GM18519 (cell line): ENCODE data around the gene EHBP1.

Experiments used
- ATAC-seq: cut with Tn5 transposase; IDR thresholded peaks from one replicate; pipeline ENCODE4 v1.9.1; 2021; ENCODE audit warnings: mild to moderate bottlenecking, moderate library complexity; ENCODE audit not compliant: unreplicated experiment, low FRiP score

The EHBP1 gene

GRCh38 chr2:62870966-62871365, 165.5 kb downstream of the EHBP1 start:
- ATAC-seq, result no peak

- no peak for ATAC-seq
Observed at GRCh38 chr2:62871506-62871905, 166.0 kb downstream of the EHBP1 start.

- no peak for ATAC-seq
Observed at GRCh38 chr2:62873603-62874002, 168.1 kb downstream of the EHBP1 start.

GRCh38 chr2:62874881-62875383, 169.4 kb downstream of the EHBP1 start:
- no peak for ATAC-seq

GRCh38 chr2:62881162-62881795, 175.8 kb downstream of the EHBP1 start:
- ATAC-seq, result no peak

GRCh38 chr2:62883629-62884028, 178.1 kb downstream of the EHBP1 start:
- no peak for ATAC-seq

GRCh38 chr2:62884086-62884485, 178.6 kb downstream of the EHBP1 start:
- ATAC-seq, result no peak

- no peak for ATAC-seq
Observed at GRCh38 chr2:62884514-62884913, 179.0 kb downstream of the EHBP1 start.

- ATAC-seq, result no peak
Observed at GRCh38 chr2:62894966-62895631, 189.6 kb downstream of the EHBP1 start.

- no peak for ATAC-seq
Observed at GRCh38 chr2:62895632-62896009, 190.1 kb downstream of the EHBP1 start.

GRCh38 chr2:62897187-62897827, 191.8 kb downstream of the EHBP1 start:
- ATAC-seq, result no peak

GRCh38 chr2:62904344-62904743, 198.8 kb downstream of the EHBP1 start:
- no peak for ATAC-seq

- ATAC-seq, result no peak
Observed at GRCh38 chr2:62908145-62908544, 202.6 kb downstream of the EHBP1 start.

GRCh38 chr2:62913311-62913710, 207.8 kb downstream of the EHBP1 start:
- ATAC-seq, result no peak

- no peak for ATAC-seq
Observed at GRCh38 chr2:62919041-62919440, 213.5 kb downstream of the EHBP1 start.

GRCh38 chr2:62920070-62920469, 214.6 kb downstream of the EHBP1 start:
- ATAC-seq, result no peak

GRCh38 chr2:62923242-62923641, 217.7 kb downstream of the EHBP1 start:
- ATAC-seq, result no peak

- ATAC-seq, result no peak
Observed at GRCh38 chr2:62923881-62924280, 218.4 kb downstream of the EHBP1 start.

- ATAC-seq, result no peak
Observed at GRCh38 chr2:62928015-62928414, 222.5 kb downstream of the EHBP1 start.

GRCh38 chr2:62931536-62931935, 226.0 kb downstream of the EHBP1 start:
- ATAC-seq, result no peak

GRCh38 chr2:62933398-62933917, 227.9 kb downstream of the EHBP1 start:
- no peak for ATAC-seq
